ENCODE results near the gene FAM221B. TPM values are rescaled to one million over a fixed set of nuclear protein-coding genes. Genes with fewer than 3 reads are reported as not detected.

The FAM221B gene
- total and polyA plus RNA-seq, 2 donors (not counting 1 experiment from before 2014, with no cell fraction given), result not detected

GRCh38 chr9:35801328-35802128 lies 27.0 kb downstream of the FAM221B start:
- ChIA-PET CTCF (interaction anchor here (1.2 to 1.7 kb wide), 4 partner anchors 11 to 81 kb away, joined by 4 to 7 read pairs (median 5); no protein-coding TSS in a partner anchor), POLR2A (no interaction called here)
- Histone ChIP-seq H3K27me3 (replicated peaks in 1 of 4; ENCODE audit: control extremely low read depth in 1 of 4, control insufficient read depth in 3 of 4, insufficient read depth in 4 of 4, low read length in 3 of 4) (no peaks in the 10 kb centered on the region), H3K79me2 (ENCODE audit: control insufficient read depth, insufficient read depth, low read length) (no peaks in the 10 kb centered on the region), H3K9me3 (ENCODE audit: control extremely low read depth in 1 of 3, control insufficient read depth in 2 of 3, insufficient read depth in 1 of 3, low read length in 2 of 3) (no peaks in the 10 kb centered on the region), H4K20me1 (ENCODE audit: control insufficient read depth, insufficient read depth, low read length, poor library complexity, severe bottlenecking) (no peaks in the 10 kb centered on the region), H3K4me3 (ENCODE audit: control extremely low read depth in 1 of 5, extremely low read depth in 1 of 5, insufficient read depth in 1 of 5, low read depth in 2 of 5, low read length in 4 of 5) (no peak overlapping the region), H2AFZ (ENCODE audit: insufficient read depth, low read depth, low read length, poor library complexity, severe bottlenecking) (no peak overlapping the region), H3K4me2 (replicated peaks; ENCODE audit: low read depth, low read length, poor library complexity, severe bottlenecking) (no peak overlapping the region), H3K27ac (ENCODE audit: low read length in 2 of 2) (no peak overlapping the region), H3K36me3 (replicated peaks in 1 of 2; ENCODE audit: control extremely low read depth in 1 of 2, control insufficient read depth in 1 of 2, extremely low read depth in 1 of 2, insufficient read depth in 2 of 2, low read length in 1 of 2) (peaks cover 0 to 16% of the 10 kb centered on the region in 2 experiments), H3K4me1 (ENCODE audit: control insufficient read depth in 2 of 2, insufficient read depth in 2 of 2, low read length in 2 of 2) (no peaks in the 10 kb centered on the region), H3K9ac (ENCODE audit: low read length) (no peak overlapping the region)
- no peak overlapping the region for H3K27ac Mint-ChIP-seq
- TF ChIP-seq CTCF (IDR thresholded peaks at IDR 0.05) (no peak), EZH2 (IDR thresholded peaks at IDR 0.05; ENCODE audit: borderline replicate concordance, insufficient read depth, low read depth, low read length, poor library complexity, severe bottlenecking) (no peak)
- 97% methylated on average over 13 of the region's 13 CpGs for WGBS (ENCODE audit: insufficient coverage)
- H3K9me3 Mint-ChIP-seq (ENCODE audit: insufficient read depth), result no peaks in the 10 kb centered on the region
- no peaks in the 10 kb centered on the region for H3K4me1 Mint-ChIP-seq
- H3K4me3 Mint-ChIP-seq, result no peak overlapping the region
- ATAC-seq (ENCODE audit: low read depth), result no peak
- no peaks in the 10 kb centered on the region for H3K27me3 Mint-ChIP-seq
- DNase-seq, result no peak
- intact Hi-C loops (cut with micrococcal nuclease), result no loop called here

- POLR2A ChIA-PET, result no interaction called here
- Histone ChIP-seq H4K20me1 (ENCODE audit: control insufficient read depth, insufficient read depth, low read length, poor library complexity, severe bottlenecking) (no peaks in the 10 kb centered on the region), H3K4me2 (replicated peaks; ENCODE audit: low read depth, low read length, poor library complexity, severe bottlenecking) (no peak overlapping the region), H3K4me1 (ENCODE audit: control insufficient read depth in 2 of 2, insufficient read depth in 2 of 2, low read length in 2 of 2) (no peaks in the 10 kb centered on the region), H2AFZ (ENCODE audit: insufficient read depth, low read depth, low read length, poor library complexity, severe bottlenecking) (no peak overlapping the region), H3K36me3 (replicated peaks in 1 of 2; ENCODE audit: control extremely low read depth in 1 of 2, control insufficient read depth in 1 of 2, extremely low read depth in 1 of 2, insufficient read depth in 2 of 2, low read length in 1 of 2) (peaks cover 0 to 6% of the 10 kb centered on the region in 2 experiments), H3K9me3 (ENCODE audit: control extremely low read depth in 1 of 3, control insufficient read depth in 2 of 3, insufficient read depth in 1 of 3, low read length in 2 of 3) (no peaks in the 10 kb centered on the region), H3K4me3 (ENCODE audit: control extremely low read depth in 1 of 5, extremely low read depth in 1 of 5, insufficient read depth in 1 of 5, low read depth in 2 of 5, low read length in 4 of 5) (no peak overlapping the region), H3K79me2 (ENCODE audit: control insufficient read depth, insufficient read depth, low read length) (no peaks in the 10 kb centered on the region), H3K9ac (ENCODE audit: low read length) (no peak overlapping the region), H3K27me3 (replicated peaks in 1 of 4; ENCODE audit: control extremely low read depth in 1 of 4, control insufficient read depth in 3 of 4, insufficient read depth in 4 of 4, low read length in 3 of 4) (no peaks in the 10 kb centered on the region), H3K27ac (ENCODE audit: low read length in 2 of 2) (no peak overlapping the region)
- H3K4me1 Mint-ChIP-seq, result no peaks in the 10 kb centered on the region
- ATAC-seq (ENCODE audit: low read depth), result no peak
- CTCF ChIA-PET, result interaction anchor here (0.8 to 1.9 kb wide), 4 partner anchors 10 to 82 kb away, joined by 3 to 8 read pairs (median 6); no protein-coding TSS in a partner anchor
- intact Hi-C loops (cut with micrococcal nuclease), result no loop called here
- 95% methylated on average over 6 of the region's 7 CpGs for WGBS (ENCODE audit: insufficient coverage)
- H3K4me3 Mint-ChIP-seq, result no peak overlapping the region
- TF ChIP-seq CTCF (IDR thresholded peaks at IDR 0.05), result no peak
- no peak for TF ChIP-seq EZH2 (IDR thresholded peaks at IDR 0.05; ENCODE audit: borderline replicate concordance, insufficient read depth, low read depth, low read length, poor library complexity, severe bottlenecking)
- H3K9me3 Mint-ChIP-seq (ENCODE audit: insufficient read depth), result no peaks in the 10 kb centered on the region
- no peaks in the 10 kb centered on the region for H3K27me3 Mint-ChIP-seq
- no peak for DNase-seq
- H3K27ac Mint-ChIP-seq, result no peak overlapping the region
These were observed 28.0 kb downstream of the FAM221B start for GRCh38 chr9:35800530-35800929.

All from B cell (primary cell).